GM19025 (cell line): ENCODE measurements around the gene MUC5AC.
"Not testable (repeated sequence)": the region's sequence is repeated elsewhere in the genome, so short reads cannot be mapped to it uniquely, and the experiment has no call there.

ENCODE experiments used
- ATAC-seq: cut with Tn5 transposase; IDR thresholded peaks from one replicate; pipeline ENCODE4 v1.9.1; 2021; ENCODE audit warnings: mild to moderate bottlenecking, low read depth, moderate library complexity; ENCODE audit not compliant: unreplicated experiment

Gene MUC5AC

DNA sequence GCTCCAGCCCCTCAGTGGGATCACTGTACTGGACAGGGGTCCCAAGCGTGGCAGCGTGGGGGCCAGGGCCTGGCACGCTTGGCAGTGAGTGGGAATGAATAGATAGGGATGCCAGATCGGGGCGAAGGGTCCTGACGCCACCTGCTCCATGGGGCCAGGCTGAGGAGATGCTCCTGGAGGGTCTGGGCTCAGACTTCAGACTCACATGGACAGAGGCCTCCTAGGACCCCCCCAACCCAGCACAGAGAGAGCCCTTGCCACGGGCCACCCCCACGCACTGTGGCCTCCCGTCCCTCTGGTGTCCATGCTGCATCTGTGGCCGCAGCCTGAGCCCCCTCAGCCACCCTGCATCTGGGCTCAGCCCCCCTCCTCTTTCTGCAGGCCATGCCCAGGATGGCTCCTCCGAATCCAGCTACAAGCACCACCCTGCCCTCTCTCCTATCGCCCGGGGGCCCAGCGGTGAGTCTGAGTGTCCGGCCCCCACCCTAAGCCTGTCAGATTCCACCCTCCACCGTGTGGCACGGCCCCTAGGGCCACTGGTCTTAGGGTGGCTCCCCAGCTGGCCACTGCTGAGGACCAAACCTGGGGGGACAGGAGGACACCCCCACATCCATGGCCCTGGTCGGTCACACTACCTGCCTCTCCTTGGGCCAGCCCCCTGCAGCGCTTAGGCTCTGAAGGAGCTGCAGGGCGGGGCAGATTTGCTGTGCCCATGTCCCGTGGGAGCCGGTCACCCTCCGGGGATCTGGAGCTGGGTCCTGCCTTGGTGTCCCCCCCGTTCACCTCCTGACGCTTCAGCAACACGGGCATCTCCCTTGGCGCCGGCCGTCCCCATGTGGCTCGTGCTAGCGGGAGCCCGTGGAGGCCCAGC lies 2.7 kb downstream of the MUC5AC start:
- no peak for ATAC-seq

DNA sequence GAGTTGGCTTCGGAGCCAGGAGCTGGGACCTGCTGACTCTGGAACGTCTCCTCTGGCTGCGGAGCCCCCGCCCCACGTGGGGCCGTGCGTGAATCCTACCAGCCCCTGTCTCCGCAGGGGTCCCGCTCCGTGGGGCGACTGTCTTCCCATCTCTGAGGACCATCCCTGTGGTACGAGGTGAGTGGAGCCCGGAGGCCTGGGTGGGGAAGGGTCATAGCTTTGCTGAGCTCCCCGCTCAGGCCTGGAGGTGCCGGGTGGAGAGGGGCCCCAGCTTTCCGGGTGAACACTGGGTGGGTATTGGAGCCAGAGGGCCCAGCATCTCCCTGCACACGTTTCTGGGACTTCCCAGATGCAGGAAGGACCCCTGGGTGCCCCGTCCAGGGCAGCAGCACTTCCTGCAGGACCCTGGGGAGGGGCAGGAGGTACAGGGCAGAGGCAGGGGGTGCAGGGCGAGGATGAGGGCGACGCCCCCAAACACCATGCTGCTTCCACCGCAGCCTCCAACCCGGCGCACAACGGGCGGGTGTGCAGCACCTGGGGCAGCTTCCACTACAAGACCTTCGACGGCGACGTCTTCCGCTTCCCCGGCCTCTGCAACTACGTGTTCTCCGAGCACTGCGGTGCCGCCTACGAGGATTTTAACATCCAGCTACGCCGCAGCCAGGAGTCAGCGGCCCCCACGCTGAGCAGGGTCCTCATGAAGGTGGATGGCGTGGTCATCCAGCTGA lies 3.8 kb downstream of the MUC5AC start:
- no peak for ATAC-seq

DNA sequence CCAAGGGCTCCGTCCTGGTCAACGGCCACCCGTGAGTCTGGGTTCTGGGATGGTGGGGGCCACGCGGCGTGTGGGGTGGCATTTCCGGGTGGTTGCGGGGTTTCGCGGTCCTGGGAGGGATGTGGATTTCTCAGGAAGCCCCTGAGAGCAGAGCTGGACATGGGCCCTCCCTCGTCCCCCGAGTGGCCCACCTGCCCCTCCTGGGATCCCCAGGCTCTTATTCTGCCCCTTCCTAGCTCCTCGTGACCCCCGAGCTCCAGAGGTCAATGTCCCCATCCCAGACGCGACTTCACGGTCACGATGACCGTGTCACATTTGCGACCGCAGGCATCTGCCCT lies 4.4 kb downstream of the MUC5AC start:
- ATAC-seq = no peak

DNA sequence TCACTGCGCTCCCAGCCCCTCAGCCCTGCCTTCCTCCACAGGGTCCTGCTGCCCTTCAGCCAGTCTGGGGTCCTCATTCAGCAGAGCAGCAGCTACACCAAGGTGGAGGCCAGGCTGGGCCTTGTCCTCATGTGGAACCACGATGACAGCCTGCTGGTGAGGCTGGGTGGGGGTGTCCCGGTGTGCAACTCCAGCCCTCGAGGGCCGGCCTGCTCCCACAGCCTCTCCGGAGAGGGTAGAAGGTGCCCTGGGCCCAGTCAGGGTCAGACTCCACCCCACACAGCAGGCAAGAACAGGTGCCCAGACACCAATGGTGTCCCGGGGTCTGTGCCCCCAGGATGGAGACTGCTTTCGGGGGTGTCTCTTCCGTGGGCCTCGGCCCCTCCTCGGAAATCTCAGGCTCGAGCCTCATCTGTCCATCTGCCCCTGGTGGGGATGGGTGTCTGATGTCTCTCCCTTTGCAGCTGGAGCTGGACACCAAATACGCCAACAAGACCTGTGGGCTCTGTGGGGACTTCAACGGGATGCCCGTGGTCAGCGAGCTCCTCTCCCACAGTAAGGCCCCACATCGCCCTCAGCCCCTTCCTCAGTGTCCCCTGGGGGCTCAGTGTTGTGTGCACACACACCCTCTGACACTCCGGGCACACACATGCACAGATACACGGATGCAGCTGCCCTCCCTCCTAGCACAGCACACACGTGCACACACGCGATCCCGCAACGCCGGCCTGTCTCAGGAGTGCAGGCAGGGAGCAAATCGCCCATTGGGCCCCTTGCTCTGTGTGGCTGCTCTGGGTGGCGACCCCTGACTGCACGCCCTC lies 4.9 kb downstream of the MUC5AC start:
- ATAC-seq = no peak

DNA sequence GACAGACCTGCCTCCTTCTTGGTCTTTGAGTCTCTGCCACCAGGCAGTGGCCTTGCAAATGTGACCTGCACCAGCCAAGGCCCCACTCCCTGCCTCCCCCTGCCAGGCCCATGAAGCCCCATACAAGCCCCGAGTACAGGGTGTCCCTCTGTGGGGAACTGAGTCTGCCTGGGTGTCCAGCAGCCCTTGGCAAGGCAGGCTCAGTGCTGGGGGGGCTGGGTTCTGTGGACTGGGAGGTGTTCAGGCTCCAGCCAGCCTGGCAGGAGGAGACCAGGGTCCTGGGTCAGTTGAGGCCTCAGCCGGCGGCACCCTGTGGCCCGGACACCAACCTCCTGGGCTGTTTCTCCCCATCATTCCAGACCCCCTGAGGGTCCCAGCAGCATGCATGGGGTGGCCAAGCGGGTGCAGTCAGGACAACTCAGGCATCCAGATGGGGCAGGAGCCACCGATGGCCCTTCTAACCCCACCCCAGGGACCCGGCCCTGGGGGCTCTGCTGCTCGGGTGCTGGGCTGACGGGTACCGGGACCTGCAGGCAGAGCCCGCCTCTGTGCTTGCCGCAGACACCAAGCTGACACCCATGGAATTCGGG lies 5.7 kb downstream of the MUC5AC start:
- no peak for ATAC-seq

DNA sequence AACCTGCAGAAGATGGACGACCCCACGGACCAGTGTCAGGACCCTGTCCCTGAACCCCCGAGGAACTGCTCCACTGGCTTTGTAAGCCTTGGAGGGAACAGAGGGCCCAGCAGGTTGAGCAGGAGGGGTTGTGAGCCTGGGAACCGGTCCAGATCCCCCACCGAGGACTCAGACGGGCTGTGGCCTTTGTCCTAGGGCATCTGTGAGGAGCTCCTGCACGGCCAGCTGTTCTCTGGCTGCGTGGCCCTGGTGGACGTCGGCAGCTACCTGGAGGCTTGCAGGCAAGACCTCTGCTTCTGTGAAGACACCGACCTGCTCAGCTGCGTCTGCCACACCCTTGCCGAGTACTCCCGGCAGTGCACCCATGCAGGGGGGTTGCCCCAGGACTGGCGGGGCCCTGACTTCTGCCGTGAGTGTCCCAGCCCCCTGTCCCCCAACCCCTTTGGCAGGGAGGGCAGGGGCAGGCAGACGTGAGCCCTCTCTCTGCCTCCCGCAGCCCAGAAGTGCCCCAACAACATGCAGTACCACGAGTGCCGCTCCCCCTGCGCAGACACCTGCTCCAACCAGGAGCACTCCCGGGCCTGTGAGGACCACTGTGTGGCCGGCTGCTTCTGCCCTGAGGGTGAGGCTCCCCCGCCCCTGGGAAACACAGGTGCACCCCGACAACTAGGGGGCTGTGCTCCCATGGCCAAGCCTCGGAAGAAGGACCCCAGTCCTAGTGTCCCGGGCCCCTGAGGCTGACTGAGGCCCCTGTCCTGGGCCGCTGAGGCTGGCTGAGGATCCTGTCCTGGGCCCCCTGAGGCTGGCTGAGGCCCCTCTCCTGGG lies 6.4 kb downstream of the MUC5AC start:
- ATAC-seq = no peak

DNA sequence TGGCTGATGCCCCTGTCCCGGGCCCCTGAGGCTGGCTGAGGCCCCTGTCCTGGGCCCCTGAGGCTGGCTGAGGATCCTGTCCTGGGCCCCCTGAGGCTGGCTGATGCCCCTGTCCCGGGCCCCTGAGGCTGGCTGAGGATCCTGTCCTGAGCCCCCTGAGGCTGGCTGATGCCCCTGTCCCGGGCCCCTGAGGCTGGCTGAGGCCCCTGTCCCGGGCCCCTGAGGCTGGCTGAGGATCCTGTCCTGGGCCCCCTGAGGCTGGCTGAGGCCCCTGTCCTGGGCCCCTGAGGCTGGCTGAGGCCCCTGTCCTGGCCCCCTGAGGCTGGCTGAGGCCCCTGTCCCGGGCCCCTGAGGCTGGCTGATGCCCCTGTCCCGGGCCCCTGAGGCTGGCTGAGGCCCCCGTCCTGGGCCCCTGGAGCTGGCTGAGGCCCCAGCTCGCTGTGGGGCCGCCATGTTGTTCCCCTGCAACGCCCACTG lies 7.1 kb downstream of the MUC5AC start:
- ATAC-seq = not testable (repeated sequence)

DNA sequence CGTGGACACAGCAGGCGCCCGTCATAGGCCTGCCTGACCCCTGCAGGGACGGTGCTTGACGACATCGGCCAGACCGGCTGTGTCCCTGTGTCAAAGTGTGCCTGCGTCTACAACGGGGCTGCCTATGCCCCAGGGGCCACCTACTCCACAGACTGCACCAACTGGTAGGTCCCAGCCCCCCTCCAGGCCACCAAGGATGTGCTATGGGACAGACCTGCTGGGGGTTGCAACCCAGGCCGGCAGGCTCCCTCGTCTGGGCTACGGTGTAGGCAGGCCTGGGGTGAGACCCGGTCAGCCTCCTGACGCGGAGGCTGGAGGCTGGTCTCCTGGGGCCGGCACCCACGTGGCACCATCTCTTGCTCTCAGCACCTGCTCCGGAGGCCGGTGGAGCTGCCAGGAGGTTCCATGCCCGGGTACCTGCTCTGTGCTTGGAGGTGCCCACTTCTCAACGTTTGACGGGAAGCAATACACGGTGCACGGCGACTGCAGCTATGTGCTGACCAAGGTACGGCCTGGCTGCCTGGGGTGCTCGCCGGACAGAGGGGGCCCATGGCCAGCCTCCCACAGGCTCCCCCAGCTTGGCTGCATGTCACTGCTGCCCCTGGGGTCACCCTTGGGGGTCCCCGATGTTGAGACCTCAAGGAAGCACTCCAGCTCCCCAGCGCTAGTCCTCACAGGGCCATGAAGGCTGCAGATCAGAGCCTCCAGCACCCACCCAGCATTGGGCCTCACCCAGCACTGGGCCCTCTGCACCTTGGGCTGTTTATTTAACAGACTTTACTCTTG lies 7.7 kb downstream of the MUC5AC start:
- ATAC-seq = no peak

DNA sequence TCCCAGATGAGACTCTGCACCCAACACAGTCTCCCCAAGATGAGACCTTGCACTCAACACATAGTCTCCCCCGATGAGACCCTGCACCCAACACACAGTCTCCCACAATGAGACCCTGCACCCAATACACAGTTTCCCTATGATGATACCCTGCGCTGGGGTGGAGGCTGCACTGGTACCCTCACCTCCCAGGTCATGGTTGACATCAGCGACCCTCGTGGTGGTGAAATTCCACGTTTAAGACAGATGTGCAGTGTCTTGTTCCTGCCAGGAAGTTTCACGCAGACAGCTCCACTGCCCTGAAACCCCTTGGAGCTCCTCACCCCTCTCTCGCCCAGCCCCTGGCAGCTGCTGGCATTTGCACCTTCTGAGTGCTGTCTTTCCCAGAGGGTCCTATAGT lies 9.5 kb downstream of the MUC5AC start:
- ATAC-seq = no peak

DNA sequence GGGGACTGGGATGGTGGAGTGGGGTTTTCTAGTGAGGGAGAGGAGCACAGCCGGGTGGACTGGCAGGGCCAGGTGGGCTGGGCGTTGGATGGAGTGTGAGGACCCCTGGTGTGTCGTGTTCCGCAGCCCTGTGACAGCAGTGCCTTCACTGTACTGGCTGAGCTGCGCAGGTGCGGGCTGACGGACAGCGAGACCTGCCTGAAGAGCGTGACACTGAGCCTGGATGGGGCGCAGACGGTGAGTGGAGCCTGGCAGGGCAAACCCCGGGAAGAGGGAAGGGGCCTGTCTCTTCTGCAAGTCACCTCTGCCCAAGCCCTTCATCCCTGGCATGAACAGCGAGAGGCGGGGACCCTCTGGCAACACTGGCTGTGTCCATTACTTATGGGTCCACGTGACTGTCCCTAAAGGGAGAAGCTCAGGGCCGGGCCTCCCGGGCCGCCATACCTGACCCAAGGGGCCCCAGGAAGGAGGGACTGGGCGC lies 10.0 kb downstream of the MUC5AC start:
- no peak for ATAC-seq

DNA sequence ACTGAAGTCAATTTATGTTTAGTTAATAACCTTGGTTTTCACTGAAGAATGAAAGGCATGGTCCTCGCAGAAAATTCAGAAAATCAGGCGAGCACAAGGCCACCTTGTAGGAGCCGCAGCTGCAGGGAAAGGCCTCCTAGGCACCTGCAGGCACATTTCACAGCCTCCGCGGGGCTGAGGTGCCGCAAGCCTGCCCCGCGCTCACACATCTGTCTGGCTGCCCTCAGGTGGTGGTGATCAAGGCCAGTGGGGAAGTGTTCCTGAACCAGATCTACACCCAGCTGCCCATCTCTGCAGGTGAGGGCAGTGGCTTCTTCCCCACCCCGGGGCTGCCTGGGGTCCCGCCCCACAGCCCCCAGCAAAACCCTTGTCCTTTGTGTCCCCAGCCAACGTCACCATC lies 10.5 kb downstream of the MUC5AC start:
- ATAC-seq = no peak

DNA sequence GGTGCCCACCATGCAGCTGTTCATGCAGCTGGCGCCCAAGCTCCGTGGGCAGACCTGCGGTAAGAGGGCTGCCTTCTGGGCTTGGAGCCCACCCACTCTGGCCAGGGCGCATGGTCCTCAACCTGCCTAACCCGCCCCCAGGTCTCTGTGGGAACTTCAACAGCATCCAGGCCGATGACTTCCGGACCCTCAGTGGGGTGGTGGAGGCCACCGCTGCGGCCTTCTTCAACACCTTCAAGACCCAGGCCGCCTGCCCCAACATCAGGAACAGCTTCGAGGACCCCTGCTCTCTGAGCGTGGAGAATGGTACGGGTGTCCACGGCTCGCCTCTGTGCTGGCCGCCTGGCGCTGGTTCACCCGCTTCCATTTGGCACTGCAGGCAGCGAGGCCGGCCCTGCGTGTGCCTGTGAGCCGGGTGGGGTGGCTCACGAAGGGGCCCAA lies 11.0 kb downstream of the MUC5AC start:
- ATAC-seq = no peak

DNA sequence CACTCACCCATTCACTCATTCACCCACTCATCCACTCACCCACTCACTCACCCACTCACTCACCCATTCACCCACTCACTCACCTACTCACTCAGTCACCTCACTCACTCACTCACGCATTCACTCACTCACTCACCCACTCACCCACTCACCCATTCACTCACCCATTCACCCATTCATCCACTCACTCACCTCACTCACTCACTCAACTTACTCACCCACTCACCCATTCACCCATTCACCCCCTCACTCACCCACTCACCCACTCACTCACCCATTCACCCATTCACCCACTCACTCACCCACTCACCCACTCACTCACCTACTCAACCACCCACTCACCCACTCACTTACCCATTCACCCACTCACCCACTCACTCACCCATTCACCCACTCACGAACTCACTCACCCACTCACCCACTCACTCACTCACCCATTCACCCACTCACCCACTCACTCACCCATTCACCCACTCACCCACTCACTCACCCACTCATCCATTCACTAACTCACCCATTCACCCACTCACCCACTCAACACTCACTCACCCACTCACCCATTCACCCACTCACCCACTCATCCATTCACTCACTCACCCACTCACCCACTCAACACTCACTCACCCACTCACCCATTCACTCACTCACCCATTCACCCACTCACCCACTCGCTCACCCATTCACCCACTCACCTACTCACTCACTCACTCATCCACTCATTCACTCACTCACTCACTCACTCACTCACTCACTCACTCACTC lies 13.7 kb downstream of the MUC5AC start:
- ATAC-seq = no peak

DNA sequence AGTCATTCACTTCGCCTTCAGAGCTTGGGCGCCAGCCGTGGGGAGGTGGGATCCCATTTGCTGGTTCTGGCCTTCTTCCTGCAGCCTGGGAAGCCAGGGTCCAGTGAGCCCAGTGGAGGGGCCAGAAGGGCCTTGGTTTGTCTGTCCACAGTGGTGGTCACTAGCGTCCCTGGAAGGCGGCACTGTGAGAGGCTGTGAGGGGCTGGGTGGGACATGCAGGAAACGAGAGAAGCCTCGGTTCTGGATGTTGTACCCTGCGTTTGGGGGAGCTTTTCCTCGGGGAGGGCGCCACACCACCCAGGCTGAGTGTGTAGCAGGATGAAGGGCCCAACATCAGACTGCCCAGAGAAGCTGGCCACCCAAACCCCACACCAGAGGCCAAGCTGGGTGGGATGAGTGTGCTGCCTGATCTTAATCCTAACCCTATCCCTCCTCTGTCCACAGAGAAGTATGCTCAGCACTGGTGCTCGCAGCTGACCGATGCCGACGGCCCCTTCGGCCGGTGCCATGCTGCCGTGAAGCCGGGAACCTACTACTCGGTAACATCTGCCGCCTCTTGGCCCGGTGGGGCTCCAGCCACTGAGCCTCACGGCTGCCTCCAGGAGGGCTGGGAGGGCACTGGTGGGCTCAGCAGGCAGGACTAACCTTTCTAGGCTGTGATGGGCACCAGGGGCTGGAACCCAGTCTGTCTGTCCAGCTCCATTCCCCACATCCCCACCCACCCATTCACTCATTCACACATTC lies 14.4 kb downstream of the MUC5AC start:
- ATAC-seq = no peak

DNA sequence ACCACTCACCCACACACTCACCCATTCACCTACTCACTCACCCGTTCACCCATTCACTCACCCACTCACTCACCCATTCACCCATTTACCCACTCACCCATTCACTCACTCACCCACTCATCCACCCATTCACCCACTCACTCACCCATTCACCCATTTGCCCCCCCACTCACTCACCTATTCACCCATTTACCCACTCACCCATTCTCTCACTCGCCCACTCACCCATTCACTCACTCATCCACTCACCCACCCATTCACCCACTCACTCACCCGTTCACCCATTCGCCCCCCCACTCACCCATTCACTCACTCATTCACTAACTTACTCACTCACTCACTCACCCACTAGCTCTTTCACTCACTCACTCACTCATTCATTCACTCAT lies 15.0 kb downstream of the MUC5AC start:
- no peak for ATAC-seq

DNA sequence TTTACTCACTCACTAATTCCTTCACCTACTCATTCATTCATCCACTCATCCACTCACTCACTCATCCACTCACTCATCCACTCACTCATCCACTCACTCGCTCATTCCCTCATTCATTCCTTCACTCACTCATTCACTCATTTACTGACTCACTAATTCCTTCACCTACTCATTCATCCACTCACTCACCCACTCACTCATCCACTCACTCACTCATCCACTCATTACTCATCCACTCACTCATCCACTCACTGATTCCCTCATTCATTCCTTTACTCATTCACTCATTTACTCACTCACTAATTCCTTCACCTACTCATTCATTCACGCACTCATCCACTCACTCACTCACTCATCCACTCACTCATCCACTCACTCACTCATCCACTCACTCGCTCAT lies 15.6 kb downstream of the MUC5AC start:
- ATAC-seq = not testable (repeated sequence)
